SKM-1 treated with dmso at 0.1 percent for 144 hours (cell line): ENCODE data around the gene SMARCA2.
"Not testable (repeated sequence)": the region's sequence is repeated elsewhere in the genome, so short reads cannot be mapped to it uniquely, and the experiment has no call there.

ENCODE experiments used
- DNase-seq: peaks from one replicate; lab custom pipeline; 2025; ENCODE audit not compliant: unreplicated experiment; lab: John Stamatoyannopoulos, UW

The SMARCA2 gene

GRCh38 chr9:2134391-2134790 is 119.2 kb downstream of the SMARCA2 start:
- no peak for DNase-seq

- no peak for DNase-seq
Observed at GRCh38 chr9:2138646-2139045, 123.5 kb downstream of the SMARCA2 start.

GRCh38 chr9:2140600-2141223 is 125.6 kb downstream of the SMARCA2 start:
- no peak for DNase-seq

GRCh38 chr9:2142212-2142611 is 127.1 kb downstream of the SMARCA2 start:
- no peak for DNase-seq

- DNase-seq: no peak
Observed at GRCh38 chr9:2144619-2145018, 129.5 kb downstream of the SMARCA2 start.

- no peak for DNase-seq
Observed at GRCh38 chr9:2145746-2146145, 130.6 kb downstream of the SMARCA2 start.

GRCh38 chr9:2146700-2147099 is 131.6 kb downstream of the SMARCA2 start:
- DNase-seq: not testable (repeated sequence)

- DNase-seq: no peak
Observed at GRCh38 chr9:2150338-2150737, 135.2 kb downstream of the SMARCA2 start.

- DNase-seq: no peak
Observed at GRCh38 chr9:2151171-2151570, 136.0 kb downstream of the SMARCA2 start.

- DNase-seq: no peak
Observed at GRCh38 chr9:2152966-2153629, 138.0 kb downstream of the SMARCA2 start.

- no peak for DNase-seq
Observed at GRCh38 chr9:2153630-2154217, 138.6 kb downstream of the SMARCA2 start.

GRCh38 chr9:2154731-2155130 is 139.6 kb downstream of the SMARCA2 start:
- no peak for DNase-seq

GRCh38 chr9:2155966-2156365 is 140.8 kb downstream of the SMARCA2 start:
- DNase-seq: no peak

GRCh38 chr9:2157277-2158110 is 142.3 kb downstream of the SMARCA2 start:
- no peak for DNase-seq

GRCh38 chr9:2158111-2158610 is 143.0 kb downstream of the SMARCA2 start:
- DNase-seq: no peak

- no peak for DNase-seq
Observed at GRCh38 chr9:2158766-2159430, 143.8 kb downstream of the SMARCA2 start.

- no peak for DNase-seq
Observed at GRCh38 chr9:2159521-2160454, 144.6 kb downstream of the SMARCA2 start.

GRCh38 chr9:2161661-2162060 is 146.5 kb downstream of the SMARCA2 start:
- DNase-seq: no peak

GRCh38 chr9:2163231-2163885 is 148.2 kb downstream of the SMARCA2 start:
- DNase-seq: no peak
